Fibroblast of mammary gland (primary cell): ENCODE results near the gene ROBO3.

Experiments used
- DNase-seq: peaks from one replicate; pipeline ENCODE4 v3.0.0-alpha.2; 2010; ENCODE audit warnings: low read depth
- H3K4me3 ChIP-seq: 2 replicates; pipeline ENCODE4 v1.5.1; 2011; ENCODE audit warnings: low read depth, mild to moderate bottlenecking, low read length, moderate library complexity; ENCODE audit not compliant: control insufficient read depth
- TF ChIP-seq, protein P1 (sequence below): conservative IDR thresholded peaks from 2 replicates; pipeline ENCODE4 v1.5.1; 2011; ENCODE audit warnings: low read depth, low read length, inconsistent platforms; ENCODE audit not compliant: control insufficient read depth, insufficient read depth

ROBO3 gene

DNA sequence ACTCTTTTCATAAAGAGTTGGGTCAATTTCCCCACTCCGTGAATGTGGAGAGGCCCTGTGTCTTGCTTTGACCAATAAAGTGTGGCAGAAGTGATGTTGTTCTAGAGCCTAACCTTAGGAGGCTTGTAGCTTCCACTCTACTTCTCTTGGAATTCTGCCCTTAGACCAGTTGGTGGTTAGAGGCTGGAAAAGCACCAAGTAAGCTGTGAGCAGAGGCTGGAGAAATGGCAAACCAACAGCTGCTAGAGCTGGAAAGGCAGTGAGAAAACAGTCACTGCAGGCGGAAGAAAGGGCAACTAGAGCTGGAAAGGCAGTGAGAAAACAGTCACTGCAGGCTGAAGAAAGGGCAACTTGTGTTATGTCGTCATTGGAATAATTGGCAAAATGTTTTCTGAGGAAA, 35.2 kb upstream of the ROBO3 start:
- TF ChIP-seq, protein P1, sequence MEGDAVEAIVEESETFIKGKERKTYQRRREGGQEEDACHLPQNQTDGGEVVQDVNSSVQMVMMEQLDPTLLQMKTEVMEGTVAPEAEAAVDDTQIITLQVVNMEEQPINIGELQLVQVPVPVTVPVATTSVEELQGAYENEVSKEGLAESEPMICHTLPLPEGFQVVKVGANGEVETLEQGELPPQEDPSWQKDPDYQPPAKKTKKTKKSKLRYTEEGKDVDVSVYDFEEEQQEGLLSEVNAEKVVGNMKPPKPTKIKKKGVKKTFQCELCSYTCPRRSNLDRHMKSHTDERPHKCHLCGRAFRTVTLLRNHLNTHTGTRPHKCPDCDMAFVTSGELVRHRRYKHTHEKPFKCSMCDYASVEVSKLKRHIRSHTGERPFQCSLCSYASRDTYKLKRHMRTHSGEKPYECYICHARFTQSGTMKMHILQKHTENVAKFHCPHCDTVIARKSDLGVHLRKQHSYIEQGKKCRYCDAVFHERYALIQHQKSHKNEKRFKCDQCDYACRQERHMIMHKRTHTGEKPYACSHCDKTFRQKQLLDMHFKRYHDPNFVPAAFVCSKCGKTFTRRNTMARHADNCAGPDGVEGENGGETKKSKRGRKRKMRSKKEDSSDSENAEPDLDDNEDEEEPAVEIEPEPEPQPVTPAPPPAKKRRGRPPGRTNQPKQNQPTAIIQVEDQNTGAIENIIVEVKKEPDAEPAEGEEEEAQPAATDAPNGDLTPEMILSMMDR, result no peak
- peak; percentile 21 for DNase-seq
- H3K4me3 ChIP-seq, result no peak overlapping the region

- DNase-seq, result no peak
- TF ChIP-seq, protein P1, result no peak
- no peak overlapping the region for H3K4me3 ChIP-seq
Measured at GRCh38 chr11:124830749-124831148, 34.5 kb upstream of the ROBO3 start.

- TF ChIP-seq, protein P1, result no peak
- DNase-seq, result no peak
- H3K4me3 ChIP-seq, result no peak overlapping the region
Measured at GRCh38 chr11:124831897-124832296, 33.3 kb upstream of the ROBO3 start.

- DNase-seq, result no peak
- TF ChIP-seq, protein P1, result no peak
- no peak overlapping the region for H3K4me3 ChIP-seq
Measured at GRCh38 chr11:124832571-124832970, 32.7 kb upstream of the ROBO3 start.

DNA sequence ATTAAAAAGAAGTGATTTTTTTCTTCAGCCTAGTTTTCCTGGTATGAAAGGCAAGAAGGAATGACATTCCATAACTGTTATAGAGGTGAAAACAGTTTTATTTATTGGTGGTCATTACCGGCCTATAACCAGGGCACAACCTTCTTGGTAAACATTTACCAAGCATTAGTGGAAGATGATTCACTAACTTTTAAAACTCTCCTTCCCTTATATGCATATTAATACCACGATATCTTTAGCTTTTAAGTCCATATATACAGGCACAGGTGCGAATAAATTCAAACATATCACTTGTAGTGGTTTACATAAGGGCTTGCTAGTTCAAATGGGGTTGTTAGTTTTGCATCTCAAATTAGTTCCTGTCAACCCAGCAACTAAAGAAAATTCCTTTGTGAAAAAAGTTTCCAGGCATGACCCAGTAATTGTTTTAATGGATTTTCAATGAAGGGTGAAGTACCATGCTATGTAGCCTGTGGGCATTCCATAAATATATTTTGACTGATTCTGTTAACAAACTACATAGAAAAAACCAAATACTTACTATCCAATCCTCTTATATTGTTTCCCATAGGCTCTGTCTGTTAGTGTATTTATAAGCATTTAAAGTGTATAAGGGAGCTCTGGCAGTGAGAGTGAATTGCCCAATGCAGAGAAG, 30.6 kb upstream of the ROBO3 start:
- no peak for DNase-seq
- TF ChIP-seq, protein P1, result no peak
- no peak overlapping the region for H3K4me3 ChIP-seq

DNA sequence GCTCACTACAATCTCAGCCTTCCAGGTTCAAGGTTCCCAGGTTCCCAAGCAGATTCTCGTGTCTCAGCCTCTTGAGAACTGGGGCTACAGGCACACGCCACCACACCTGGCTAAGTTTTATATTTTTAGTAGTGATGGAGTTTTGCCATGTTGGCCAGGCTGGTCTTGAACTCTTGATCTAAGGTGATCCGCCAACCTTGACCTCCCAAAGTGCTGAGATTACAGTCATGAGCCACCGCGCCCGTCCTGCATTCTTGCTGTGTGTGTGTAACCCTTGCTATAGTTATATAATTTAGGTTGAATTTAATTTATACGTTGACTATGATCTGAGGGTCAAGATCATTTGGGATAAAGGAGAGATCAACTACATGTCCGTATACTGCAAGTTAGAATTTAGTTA, 29.3 kb upstream of the ROBO3 start:
- no peak overlapping the region for H3K4me3 ChIP-seq
- DNase-seq, result no peak
- TF ChIP-seq, protein P1, result no peak

- TF ChIP-seq, protein P1, result peak; percentile 73
- H3K4me3 ChIP-seq, result no peak overlapping the region
- DNase-seq, result peak; percentile 91
Measured at GRCh38 chr11:124837491-124837856, 27.8 kb upstream of the ROBO3 start.
